H1 (cell line): ENCODE data around the gene MUC7. TPM values are rescaled to one million over a fixed set of nuclear protein-coding genes. Genes with fewer than 3 reads are reported as not detected.

Experiments used
- USF2 ChIP-seq: IDR thresholded peaks from 2 replicates; pipeline ENCODE4 v1.6.1; 2011; ENCODE audit warnings: low read length, improper control_type of control experiment
- polyA plus RNA-seq, 7 experiments: library from polyadenylated mRNA; depleted of rRNA in 3 of 7; stranded (reverse) in 5 of 7; unstranded in 2 of 7; fragments of >200 nt in 5 of 7; fragments of 200-250 nt in 2 of 7; gene quantifications; 1 replicate in 5 of 7; 2 replicates in 1 of 7; 4 replicates in 1 of 7; pipeline versions ENCODE4 v1.2.1 to v1.2.3, GENCODE V29; 2011 to 2013; ENCODE audit warnings: missing spikeins in 2 of 7, mixed read lengths in 2 of 7
- total RNA-seq: library from RNA; stranded (reverse); fragmentation: NEBNext Ultra II Directional; extraction: Animal tissue kit (Norgen Biotek cat#: 25700); gene quantifications from 2 replicates; pipeline ENCODE4 v1.2.1, GENCODE V29; 2021

MUC7 gene
- total and polyA plus RNA-seq, 2 of the 8 experiments (the other 6 are each of a cell fraction or from before 2014, with no cell fraction given), result not detected

- no peak for TF ChIP-seq USF2
Observed at GRCh38 chr4:70452946-70453345, 19.1 kb upstream of the MUC7 start (continued).
